ENCODE data around the gene TBC1D14. TPM values are rescaled to one million over a fixed set of nuclear protein-coding genes. Genes with fewer than 3 reads are reported as not detected.

Gene TBC1D14
- total and polyA plus RNA-seq, 2 of the 8 experiments (the other 6 are each of a cell fraction or from before 2014, with no cell fraction given): 45.6 to 48.2 TPM

DNA sequence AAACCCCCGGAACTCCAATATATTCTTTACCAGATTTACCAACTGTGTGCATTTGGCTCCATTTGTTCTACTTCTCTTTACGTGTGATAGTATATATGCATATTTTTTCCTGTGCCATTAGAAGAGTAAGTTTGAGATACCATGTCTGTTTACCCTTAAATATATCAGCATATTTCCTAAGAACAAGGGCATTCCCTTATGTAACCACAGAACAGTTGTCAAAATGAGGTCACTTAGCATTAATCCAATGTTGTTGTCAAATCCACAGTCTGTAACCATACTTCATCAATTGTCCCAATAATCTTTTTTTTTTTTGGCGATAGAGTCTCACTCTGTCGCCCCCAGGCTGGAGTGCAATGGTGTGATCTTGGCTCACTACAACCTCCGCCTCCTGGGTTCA is 55.2 kb downstream of the TBC1D14 start:
- Histone ChIP-seq H3K9ac (replicated peaks in 1 of 4; ENCODE audit: extremely low read depth in 1 of 4, low read depth in 3 of 4, low read length in 3 of 4) (no peak overlapping the region), H3K79me1 (ENCODE audit: low read depth, low read length) (peaks cover under 1% of the 10 kb centered on the region; the same call in 1 of the 2 replicates), H4K8ac (ENCODE audit: extremely low read depth, insufficient read depth, low read length) (no peak overlapping the region), H4K20me1 (replicated peaks in 1 of 2; ENCODE audit: control insufficient read depth in 1 of 2, insufficient read depth in 2 of 2, low read length in 2 of 2) (peaks cover 0 to 3% of the 10 kb centered on the region in 2 experiments), H3K4ac (replicated peaks; ENCODE audit: insufficient read length, low read depth, low read length) (no peak overlapping the region), H3K27me3 (replicated peaks in 1 of 4; ENCODE audit: control insufficient read depth in 3 of 4, extremely low read depth in 1 of 4, insufficient read depth in 3 of 4, low read length in 3 of 4) (no peaks in the 10 kb centered on the region), H3K23me2 (ENCODE audit: low read depth, low read length) (no peaks in the 10 kb centered on the region; the same call in 1 of the 2 replicates), H2AK5ac (ENCODE audit: low read depth, low read length) (no peak overlapping the region), H3K79me2 (ENCODE audit: control insufficient read depth in 1 of 2, insufficient read depth in 2 of 2, low read length in 2 of 2) (peaks cover 0 to 36% of the 10 kb centered on the region in 2 experiments; a peak in 2 of 4 replicates), H2BK5ac (ENCODE audit: low read depth, low read length) (no peak overlapping the region), H4K5ac (ENCODE audit: insufficient read length, low read depth, low read length) (no peak overlapping the region), H2AFZ (ENCODE audit: low read length) (no peak overlapping the region), H2BK120ac (replicated peaks; ENCODE audit: low read depth, low read length) (no peak overlapping the region), H2BK20ac (ENCODE audit: low read length) (no peak overlapping the region), H3K4me2 (ENCODE audit: insufficient read depth in 1 of 2, low read depth in 2 of 2, low read length in 2 of 2) (no peak overlapping the region), H3K18ac (ENCODE audit: extremely low read depth, low read length) (no peak overlapping the region), H3K4me3 (ENCODE audit: extremely low read depth in 1 of 4, insufficient read depth in 2 of 4, low read depth in 3 of 4, low read length in 4 of 4) (no peak overlapping the region), H2BK15ac (ENCODE audit: low read length) (no peak overlapping the region), H2BK12ac (ENCODE audit: low read depth, low read length) (no peak overlapping the region), H3K27ac (ENCODE audit: low read depth, low read length) (no peak overlapping the region), H3K56ac (replicated peaks; ENCODE audit: insufficient read length, low read depth, low read length) (no peak overlapping the region), H4K91ac (replicated peaks; ENCODE audit: insufficient read length, low read length) (no peak overlapping the region), H3K9me3 (ENCODE audit: insufficient read depth in 2 of 2, low read depth in 1 of 2, low read length in 1 of 2) (no peaks in the 10 kb centered on the region), H3K36me3 (ENCODE audit: control insufficient read depth in 2 of 4, insufficient read depth in 4 of 4, low read length in 3 of 4) (no peaks in the 10 kb centered on the region), H3K4me1 (replicated peaks in 1 of 4; ENCODE audit: control insufficient read depth in 3 of 4, insufficient read depth in 4 of 4, low read length in 3 of 4) (peaks cover 0 to 29% (median 25%) of the 10 kb centered on the region in 4 experiments; a peak in 6 of 7 replicates), H3K14ac (ENCODE audit: insufficient read length) (no peak overlapping the region), H3K23ac (ENCODE audit: insufficient read length) (no peak overlapping the region)
- WGBS, 2 experiments (ENCODE audit: extremely low coverage in 1 of 2, insufficient coverage in 1 of 2, insufficient read length in 1 of 2, insufficient replicate concordance in 2 of 2, low coverage in 1 of 2, low lambda C conversion rate in 2 of 2, missing lambda C conversion rate in 1 of 2): 90% methylated on average over 5 of the region's 5 CpGs; no CpG with 5 or more reads in 1 of the 2 experiments
- ChIA-PET CTCF (ENCODE audit: partially characterized antibody) (interaction anchor here (0.5 to 2.2 kb wide), 5 partner anchors 9 to 65 kb away, joined by 3 to 6 read pairs (median 4); no protein-coding TSS in a partner anchor), POLR2A (ENCODE audit: partially characterized antibody) (interaction anchor here (0.7 to 1.5 kb wide), 2 partner anchors 9 to 11 kb away, joined by 3 to 6 read pairs; no protein-coding TSS in a partner anchor)
- DNase-seq (ENCODE audit: low read depth in 1 of 2, low spot score in 2 of 2) (no peak), FAIRE-seq (no peak)
- no peak for TF ChIP-seq FOSL1 (IDR thresholded peaks at IDR 0.05; ENCODE audit: insufficient read depth, low read depth, low read length)
- TF ChIP-seq, protein P1, sequence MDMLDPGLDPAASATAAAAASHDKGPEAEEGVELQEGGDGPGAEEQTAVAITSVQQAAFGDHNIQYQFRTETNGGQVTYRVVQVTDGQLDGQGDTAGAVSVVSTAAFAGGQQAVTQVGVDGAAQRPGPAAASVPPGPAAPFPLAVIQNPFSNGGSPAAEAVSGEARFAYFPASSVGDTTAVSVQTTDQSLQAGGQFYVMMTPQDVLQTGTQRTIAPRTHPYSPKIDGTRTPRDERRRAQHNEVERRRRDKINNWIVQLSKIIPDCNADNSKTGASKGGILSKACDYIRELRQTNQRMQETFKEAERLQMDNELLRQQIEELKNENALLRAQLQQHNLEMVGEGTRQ (IDR thresholded peaks at IDR 0.05; ENCODE audit: low read length): no peak
- TF ChIP-seq JUND (IDR thresholded peaks at IDR 0.05; ENCODE audit: low read length): no peak
- no peak for TF ChIP-seq NRF1 (IDR thresholded peaks at IDR 0.05; ENCODE audit: low read depth, low read length)
- no peak for TF ChIP-seq SRF (IDR thresholded peaks at IDR 0.05; ENCODE audit: low read depth, low read length)
- TF ChIP-seq ASH2L (IDR thresholded peaks at IDR 0.05; ENCODE audit: low read length): no peak
- no peak for TF ChIP-seq RFX5 (IDR thresholded peaks at IDR 0.05; ENCODE audit: borderline replicate concordance, low read depth, low read length)
- TF ChIP-seq SIN3A (conservative IDR thresholded peaks at IDR 0.05 in 1 of 2, IDR thresholded peaks at IDR 0.05 in 1 of 2; ENCODE audit: low read depth in 1 of 2, low read length in 2 of 2): no peak
- no peak for TF ChIP-seq SP4 (IDR thresholded peaks at IDR 0.05; ENCODE audit: low read length)
- TF ChIP-seq TAF1 (IDR thresholded peaks at IDR 0.05; ENCODE audit: low read depth, low read length): no peak
- TF ChIP-seq POLR2A (IDR thresholded peaks at IDR 0.05; ENCODE audit: control extremely low read depth in 1 of 2, low read depth in 2 of 2, low read length in 2 of 2): no peak
- no peak for TF ChIP-seq SUZ12 (IDR thresholded peaks at IDR 0.05; ENCODE audit: low read length)
- TF ChIP-seq RXRA (IDR thresholded peaks at IDR 0.05; ENCODE audit: insufficient read depth, low read depth, low read length): no peak
- TF ChIP-seq GABPA (IDR thresholded peaks at IDR 0.05; ENCODE audit: borderline replicate concordance, insufficient read depth, low read length): no peak
